ENCODE data around the gene PALMD.
A peak's percentile ranks its signal among the peaks of the same experiment; 100 is the strongest.

The PALMD gene

GRCh38 chr1:99619583-99619982 is 26.3 kb upstream of the PALMD start:
- DNase-seq (ENCODE audit: low read depth) = no peak
- no peak overlapping the region for H3K4me3 ChIP-seq (ENCODE audit: low read length)
- TF ChIP-seq CTCF (conservative IDR thresholded peaks at IDR 0.05; ENCODE audit: low read depth, low read length) = no peak

- no peak for TF ChIP-seq CTCF (conservative IDR thresholded peaks at IDR 0.05; ENCODE audit: low read depth, low read length)
- no peak overlapping the region for H3K4me3 ChIP-seq (ENCODE audit: low read length)
- DNase-seq (ENCODE audit: low read depth) = peak; percentile 84
Observed at GRCh38 chr1:99621340-99621901, 24.5 kb upstream of the PALMD start.

GRCh38 chr1:99622702-99623347 is 23.1 kb upstream of the PALMD start:
- no peak overlapping the region for H3K4me3 ChIP-seq (ENCODE audit: low read length)
- no peak for DNase-seq (ENCODE audit: low read depth)
- TF ChIP-seq CTCF (conservative IDR thresholded peaks at IDR 0.05; ENCODE audit: low read depth, low read length) = no peak

- no peak overlapping the region for H3K4me3 ChIP-seq (ENCODE audit: low read length)
- no peak for DNase-seq (ENCODE audit: low read depth)
- TF ChIP-seq CTCF (conservative IDR thresholded peaks at IDR 0.05; ENCODE audit: low read depth, low read length) = no peak
Observed at GRCh38 chr1:99623554-99623953, 22.4 kb upstream of the PALMD start.

- DNase-seq (ENCODE audit: low read depth) = no peak
- H3K4me3 ChIP-seq (ENCODE audit: low read length) = no peak overlapping the region
- no peak for TF ChIP-seq CTCF (conservative IDR thresholded peaks at IDR 0.05; ENCODE audit: low read depth, low read length)
Observed at GRCh38 chr1:99627615-99628014, 18.3 kb upstream of the PALMD start.

GRCh38 chr1:99629164-99629563 is 16.7 kb upstream of the PALMD start:
- TF ChIP-seq CTCF (conservative IDR thresholded peaks at IDR 0.05; ENCODE audit: low read depth, low read length) = no peak
- no peak for DNase-seq (ENCODE audit: low read depth)
- H3K4me3 ChIP-seq (ENCODE audit: low read length) = no peak overlapping the region

GRCh38 chr1:99634971-99635624 is 10.8 kb upstream of the PALMD start:
- no peak overlapping the region for H3K4me3 ChIP-seq (ENCODE audit: low read length)
- DNase-seq (ENCODE audit: low read depth) = no peak
- TF ChIP-seq CTCF (conservative IDR thresholded peaks at IDR 0.05; ENCODE audit: low read depth, low read length) = no peak

All from retinal pigment epithelial cell (primary cell).